CD4-positive, alpha-beta T cell treated with Interleukin-4 for 1 hour (primary cell): ENCODE data around the gene DAZ3.
"Not testable (repeated sequence)": the region's sequence is repeated elsewhere in the genome, so short reads cannot be mapped to it uniquely, and the experiment has no call there.

Experiments used
- DNase-seq, 2 donors: peaks; one replicate each; pipeline ENCODE4 v3.0.0-alpha.2; 2020 to 2022

DAZ3 gene

GRCh38 chrY:24813293-24813692 is at the start of gene DAZ3:
Gene DAZ3, minus strand, starts transcription at chrY:24813393. Its CDS starts 208 bp downstream, at chrY:24813185.
- DNase-seq: not testable (repeated sequence)

GRCh38 chrY:24833619-24834018 is 20.4 kb upstream of the DAZ3 start, which contains the start of gene DAZ4:
Gene DAZ4, plus strand, starts transcription at chrY:24833919. Its CDS starts 208 bp downstream, at chrY:24834127.
- not testable (repeated sequence) for DNase-seq

GRCh38 chrY:24825069-24825468 is 11.9 kb upstream of the DAZ3 start:
- not testable (repeated sequence) for DNase-seq

- DNase-seq: not testable (repeated sequence)
Measured at GRCh38 chrY:24824184-24824879, 11.1 kb upstream of the DAZ3 start.

- not testable (repeated sequence) for DNase-seq
Measured at GRCh38 chrY:24821836-24822235, 8.6 kb upstream of the DAZ3 start.
